ENCODE measurements around the gene PKD1. TPM values are rescaled to one million over a fixed set of nuclear protein-coding genes. Genes with fewer than 3 reads are reported as not detected.
"Not testable (repeated sequence)": the region's sequence is repeated elsewhere in the genome, so short reads cannot be mapped to it uniquely, and the experiment has no call there.

The PKD1 gene
- total RNA-seq, 1 experiment from 2014 or later = 72.8 TPM

- no peaks in the 10 kb centered on the region for H3K36me3 ChIP-seq (ENCODE audit: insufficient read depth, low read length)
- H2AFZ ChIP-seq (ENCODE audit: low read length) = no peak overlapping the region
- H3K4me1 ChIP-seq (ENCODE audit: low read length) = peaks cover 31% of the 10 kb centered on the region
- no peak for DNase-seq
- no peak overlapping the region for H3K4me3 ChIP-seq (ENCODE audit: low read length)
- no peak overlapping the region for H3K27ac ChIP-seq (ENCODE audit: low read length)
- no peaks in the 10 kb centered on the region for H3K79me2 ChIP-seq (ENCODE audit: low read length)
- H3K4me2 ChIP-seq (ENCODE audit: low read depth, low read length, poor library complexity, severe bottlenecking) = no peak overlapping the region
- no peaks in the 10 kb centered on the region for H3K9me2 ChIP-seq (replicated peaks; ENCODE audit: insufficient read depth, low read length)
- peaks cover 6% of the 10 kb centered on the region; the same call in 1 of the 2 replicates for H4K20me1 ChIP-seq (ENCODE audit: insufficient read depth, low read depth, low read length)
- H3K9ac ChIP-seq (ENCODE audit: low read length) = no peak overlapping the region
- no peaks in the 10 kb centered on the region for H3K9me3 ChIP-seq (ENCODE audit: low read length)
- no peaks in the 10 kb centered on the region for H3K27me3 ChIP-seq (ENCODE audit: low read length)
These were observed 10.1 kb upstream of the PKD1 start for GRCh38 chr16:2145843-2146242.

- H3K27ac ChIP-seq (ENCODE audit: low read length) = no peak overlapping the region
These were observed 8.3 kb upstream of the PKD1 start for GRCh38 chr16:2143878-2144485.

GRCh38 chr16:2142942-2143877 lies 7.5 kb upstream of the PKD1 start:
- no peaks in the 10 kb centered on the region for H3K27me3 ChIP-seq (ENCODE audit: low read length)
- no peak overlapping the region for H3K9ac ChIP-seq (ENCODE audit: low read length)
- no peaks in the 10 kb centered on the region for H3K36me3 ChIP-seq (ENCODE audit: insufficient read depth, low read length)
- no peak for DNase-seq
- H3K27ac ChIP-seq (ENCODE audit: low read length) = no peak overlapping the region
- H3K4me2 ChIP-seq (ENCODE audit: low read depth, low read length, poor library complexity, severe bottlenecking) = no peak overlapping the region
- H3K9me2 ChIP-seq (replicated peaks; ENCODE audit: insufficient read depth, low read length) = no peaks in the 10 kb centered on the region
- H3K4me3 ChIP-seq (ENCODE audit: low read length) = no peak overlapping the region
- no peaks in the 10 kb centered on the region for H3K79me2 ChIP-seq (ENCODE audit: low read length)
- H4K20me1 ChIP-seq (ENCODE audit: insufficient read depth, low read depth, low read length) = peaks cover 4% of the 10 kb centered on the region; the same call in 1 of the 2 replicates
- peaks cover 6% of the 10 kb centered on the region for H3K4me1 ChIP-seq (ENCODE audit: low read length)
- no peak overlapping the region for H2AFZ ChIP-seq (ENCODE audit: low read length)
- no peaks in the 10 kb centered on the region for H3K9me3 ChIP-seq (ENCODE audit: low read length)

More at GRCh38 chr16:2143878-2144485, 8.3 kb upstream of the PKD1 start:
- Histone ChIP-seq H3K79me2 (ENCODE audit: low read length) (no peaks in the 10 kb centered on the region), H3K4me1 (ENCODE audit: low read length) (peaks cover 12% of the 10 kb centered on the region), H3K9ac (ENCODE audit: low read length) (no peak overlapping the region), H3K9me2 (replicated peaks; ENCODE audit: insufficient read depth, low read length) (no peaks in the 10 kb centered on the region), H3K9me3 (ENCODE audit: low read length) (no peaks in the 10 kb centered on the region), H2AFZ (ENCODE audit: low read length) (no peak overlapping the region), H3K27me3 (ENCODE audit: low read length) (no peaks in the 10 kb centered on the region), H3K36me3 (ENCODE audit: insufficient read depth, low read length) (no peaks in the 10 kb centered on the region), H3K4me3 (ENCODE audit: low read length) (no peak overlapping the region), H4K20me1 (ENCODE audit: insufficient read depth, low read depth, low read length) (peaks cover 4% of the 10 kb centered on the region; the same call in 1 of the 2 replicates), H3K4me2 (ENCODE audit: low read depth, low read length, poor library complexity, severe bottlenecking) (no peak overlapping the region)
- no peak for DNase-seq

GRCh38 chr16:2135071-2135470 lies 627 bp downstream of the PKD1 start:
- Histone ChIP-seq H3K9ac (ENCODE audit: low read length) (peak overlapping the region; percentile 71), H3K4me3 (ENCODE audit: low read length) (peak overlapping the region; percentile 63; the same call in 1 of the 2 replicates), H3K4me2 (ENCODE audit: low read depth, low read length, poor library complexity, severe bottlenecking) (peak overlapping the region; percentile 60)
- not testable (repeated sequence) for H3K9me3 ChIP-seq (ENCODE audit: low read length); H3K4me1 ChIP-seq (ENCODE audit: low read length); H3K36me3 ChIP-seq (ENCODE audit: insufficient read depth, low read length); H4K20me1 ChIP-seq (ENCODE audit: insufficient read depth, low read depth, low read length); H2AFZ ChIP-seq (ENCODE audit: low read length); DNase-seq; H3K27me3 ChIP-seq (ENCODE audit: low read length); H3K27ac ChIP-seq (ENCODE audit: low read length); H3K9me2 ChIP-seq (replicated peaks; ENCODE audit: insufficient read depth, low read length); H3K79me2 ChIP-seq (ENCODE audit: low read length)

GRCh38 chr16:2133797-2134196 lies 1.9 kb downstream of the PKD1 start:
- not testable (repeated sequence) for H3K4me2 ChIP-seq (ENCODE audit: low read depth, low read length, poor library complexity, severe bottlenecking)

GRCh38 chr16:2129890-2130447 lies 5.7 kb downstream of the PKD1 start:
- Histone ChIP-seq H3K4me1 (ENCODE audit: low read length) (peaks cover 18% of the 10 kb centered on the region), H3K79me2 (ENCODE audit: low read length) (peaks cover 26% of the 10 kb centered on the region)
- not testable (repeated sequence) for H2AFZ ChIP-seq (ENCODE audit: low read length); H3K4me3 ChIP-seq (ENCODE audit: low read length); H3K27ac ChIP-seq (ENCODE audit: low read length); DNase-seq; H3K36me3 ChIP-seq (ENCODE audit: insufficient read depth, low read length); H3K9me3 ChIP-seq (ENCODE audit: low read length); H3K27me3 ChIP-seq (ENCODE audit: low read length); H4K20me1 ChIP-seq (ENCODE audit: insufficient read depth, low read depth, low read length); H3K9ac ChIP-seq (ENCODE audit: low read length); H3K4me2 ChIP-seq (ENCODE audit: low read depth, low read length, poor library complexity, severe bottlenecking); H3K9me2 ChIP-seq (replicated peaks; ENCODE audit: insufficient read depth, low read length)

More at GRCh38 chr16:2133797-2134196, 1.9 kb downstream of the PKD1 start:
- not testable (repeated sequence) for H3K4me3 ChIP-seq (ENCODE audit: low read length); H3K9ac ChIP-seq (ENCODE audit: low read length); H3K27ac ChIP-seq (ENCODE audit: low read length); H3K79me2 ChIP-seq (ENCODE audit: low read length); H2AFZ ChIP-seq (ENCODE audit: low read length); H3K9me2 ChIP-seq (replicated peaks; ENCODE audit: insufficient read depth, low read length); H3K27me3 ChIP-seq (ENCODE audit: low read length); H4K20me1 ChIP-seq (ENCODE audit: insufficient read depth, low read depth, low read length); H3K36me3 ChIP-seq (ENCODE audit: insufficient read depth, low read length); H3K9me3 ChIP-seq (ENCODE audit: low read length); DNase-seq
- H3K4me1 ChIP-seq (ENCODE audit: low read length) = peaks cover 18% of the 10 kb centered on the region

GRCh38 chr16:2129251-2129650 lies 6.4 kb downstream of the PKD1 start:
- H3K27me3 ChIP-seq (ENCODE audit: low read length); H2AFZ ChIP-seq (ENCODE audit: low read length): not testable (repeated sequence)
- H3K4me3 ChIP-seq (ENCODE audit: low read length) = peak overlapping the region; percentile 48; the same call in 1 of the 2 replicates

GRCh38 chr16:2127630-2128280 lies 7.9 kb downstream of the PKD1 start:
- DNase-seq = peak; percentile 57
- H3K27me3 ChIP-seq (ENCODE audit: low read length); H3K9me3 ChIP-seq (ENCODE audit: low read length); H3K9me2 ChIP-seq (replicated peaks; ENCODE audit: insufficient read depth, low read length); H4K20me1 ChIP-seq (ENCODE audit: insufficient read depth, low read depth, low read length); H3K27ac ChIP-seq (ENCODE audit: low read length); H3K4me2 ChIP-seq (ENCODE audit: low read depth, low read length, poor library complexity, severe bottlenecking); H3K36me3 ChIP-seq (ENCODE audit: insufficient read depth, low read length); H3K4me3 ChIP-seq (ENCODE audit: low read length); H3K9ac ChIP-seq (ENCODE audit: low read length); H2AFZ ChIP-seq (ENCODE audit: low read length): not testable (repeated sequence)
- Histone ChIP-seq H3K4me1 (ENCODE audit: low read length) (peaks cover 18% of the 10 kb centered on the region), H3K79me2 (ENCODE audit: low read length) (peaks cover 23% of the 10 kb centered on the region)

More at GRCh38 chr16:2129251-2129650, 6.4 kb downstream of the PKD1 start:
- H3K36me3 ChIP-seq (ENCODE audit: insufficient read depth, low read length); H3K9me3 ChIP-seq (ENCODE audit: low read length); H4K20me1 ChIP-seq (ENCODE audit: insufficient read depth, low read depth, low read length); DNase-seq; H3K9me2 ChIP-seq (replicated peaks; ENCODE audit: insufficient read depth, low read length); H3K9ac ChIP-seq (ENCODE audit: low read length): not testable (repeated sequence)
- Histone ChIP-seq H3K4me1 (ENCODE audit: low read length) (peaks cover 18% of the 10 kb centered on the region), H3K79me2 (ENCODE audit: low read length) (peaks cover 26% of the 10 kb centered on the region), H3K4me2 (ENCODE audit: low read depth, low read length, poor library complexity, severe bottlenecking) (peak overlapping the region; percentile 55), H3K27ac (ENCODE audit: low read length) (peak overlapping the region; percentile 89)
